GM21717 (cell line): ENCODE results near the gene GAMT.

ENCODE experiments used
- ATAC-seq: cut with Tn5 transposase; IDR thresholded peaks from one replicate; pipeline ENCODE4 v1.9.1; 2021; ENCODE audit warnings: mild to moderate bottlenecking, moderate library complexity; ENCODE audit not compliant: unreplicated experiment

GAMT gene

GRCh38 chr19:1349211-1349610 lies 52.1 kb downstream of the GAMT start:
- ATAC-seq, result no peak
